Stimulated activated CD8-positive, alpha-beta memory T cell treated with anti-CD3 and anti-CD28 coated beads, Interleukin-12 subunit alpha, Interleukin-12 subunit beta, amount 100 ng/mL, for 24 hours (primary cell): ENCODE data around the gene PODXL.
"Not testable (repeated sequence)": the region's sequence is repeated elsewhere in the genome, so short reads cannot be mapped to it uniquely, and the experiment has no call there.

Experiments
- DNase-seq: peaks from one replicate; pipeline ENCODE4 v3.0.0-alpha.2; 2020; ENCODE audit errors: extremely low read depth

The PODXL gene

DNA sequence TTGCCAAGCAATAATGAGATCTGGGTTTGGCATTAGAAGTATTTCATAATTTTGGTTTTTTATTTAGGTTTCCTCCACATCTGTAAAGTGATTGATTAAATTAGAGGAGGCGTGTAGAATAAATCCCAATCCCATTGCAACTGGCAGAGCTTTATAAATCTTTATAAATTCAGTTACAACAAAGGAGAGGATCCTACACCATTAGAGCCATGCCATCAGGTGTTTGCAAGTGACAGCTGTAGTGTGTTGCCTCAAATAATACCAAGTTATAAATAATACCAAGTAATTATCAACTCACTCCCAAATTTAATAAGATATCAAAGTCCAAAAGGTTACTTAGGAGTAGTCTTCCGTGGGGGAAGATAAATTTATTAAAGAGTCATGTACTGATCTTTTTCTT is 62.2 kb downstream of the PODXL start:
- no peak for DNase-seq

DNA sequence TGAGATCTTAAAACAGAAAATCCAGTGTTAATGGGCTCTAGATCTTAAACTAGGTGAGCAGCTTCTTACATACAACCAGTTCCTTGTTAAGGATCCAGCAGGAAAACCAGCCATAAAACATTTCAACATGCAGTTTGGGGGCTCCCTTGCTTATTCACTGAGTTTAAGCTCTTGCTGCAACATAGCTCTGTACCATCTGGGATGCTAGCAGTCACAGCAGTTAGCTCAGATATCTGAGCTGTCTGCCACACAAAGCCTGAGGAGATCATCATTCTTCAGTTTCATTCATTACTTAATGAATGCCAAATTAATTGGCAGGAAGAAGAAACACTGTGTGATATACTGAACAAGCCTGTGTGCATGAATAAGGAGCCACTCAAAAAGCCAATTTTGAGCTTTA is 62.8 kb downstream of the PODXL start:
- no peak for DNase-seq

DNA sequence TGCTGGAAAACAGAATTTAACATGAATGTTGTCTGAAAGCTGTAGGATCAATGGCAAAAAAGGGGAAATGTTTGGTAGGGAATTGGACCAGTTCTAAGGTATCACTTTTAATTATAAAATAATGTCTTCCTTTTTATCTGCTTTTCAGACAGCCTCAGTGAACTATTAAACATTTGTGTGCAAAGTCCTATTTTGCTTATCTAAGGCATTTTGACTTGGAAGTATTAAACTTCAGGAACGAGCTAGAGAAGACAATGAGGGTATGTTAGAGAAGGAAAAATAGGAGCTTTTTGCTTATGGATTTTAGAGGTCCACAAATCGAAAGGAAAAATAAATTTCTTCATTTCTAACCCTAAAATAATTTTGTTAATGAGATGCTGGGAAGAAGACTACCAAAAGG is 63.3 kb downstream of the PODXL start:
- no peak for DNase-seq

DNA sequence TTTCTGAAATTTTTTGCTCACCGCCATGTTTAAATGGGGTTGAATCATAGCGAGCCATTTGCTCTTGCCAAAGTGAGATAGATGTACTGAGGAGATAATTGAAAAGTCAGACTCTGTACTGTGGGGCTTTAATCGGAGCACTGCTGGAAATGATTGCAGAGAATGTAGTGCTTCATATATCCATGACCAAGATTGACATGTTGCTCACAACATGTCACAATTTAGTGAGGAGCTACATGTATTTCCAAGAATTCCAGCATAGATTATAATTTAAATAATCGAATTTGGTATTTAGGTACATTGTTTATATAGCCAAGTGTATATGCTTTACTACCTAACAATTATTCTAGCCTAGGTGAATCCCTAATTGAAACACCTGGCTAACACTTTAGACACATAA is 66.5 kb downstream of the PODXL start:
- DNase-seq = no peak

DNA sequence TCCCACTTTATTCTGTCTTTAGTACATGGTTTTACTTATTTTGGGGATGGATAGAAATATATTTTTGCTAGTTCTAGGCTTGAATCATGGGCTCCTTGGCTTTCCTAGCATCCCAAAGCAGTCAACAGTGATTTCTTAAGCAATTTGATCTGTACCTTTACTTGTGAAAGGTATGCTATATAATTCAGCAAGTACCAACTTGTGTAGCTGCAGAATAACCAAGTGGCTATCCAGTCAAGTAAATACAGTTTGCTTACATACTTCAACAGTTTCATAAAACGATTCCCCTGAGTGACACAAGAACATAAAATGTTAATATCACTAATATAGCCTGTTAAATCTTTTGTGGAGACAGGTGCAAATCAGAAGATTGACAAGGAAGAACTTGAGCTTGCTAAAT is 67.2 kb downstream of the PODXL start:
- no peak for DNase-seq

DNA sequence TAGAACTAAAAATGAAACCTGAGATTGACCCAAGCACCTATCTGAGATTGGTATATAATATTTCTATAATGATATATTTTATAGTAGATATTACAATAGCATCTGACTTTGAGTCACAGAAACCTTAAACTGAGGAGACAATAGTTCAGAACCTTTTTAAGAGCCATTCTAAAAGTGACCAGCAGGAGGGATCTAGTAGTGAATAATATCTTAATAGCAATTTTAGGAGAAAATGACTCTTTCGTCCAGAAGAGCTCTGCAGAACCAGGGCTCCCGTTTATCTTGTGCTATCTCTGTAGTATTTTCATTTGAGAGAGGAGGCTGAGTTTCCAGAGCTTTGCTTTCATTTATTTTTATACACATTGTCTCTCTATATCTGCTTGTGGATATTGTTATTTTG is 68.1 kb downstream of the PODXL start:
- no peak for DNase-seq

DNA sequence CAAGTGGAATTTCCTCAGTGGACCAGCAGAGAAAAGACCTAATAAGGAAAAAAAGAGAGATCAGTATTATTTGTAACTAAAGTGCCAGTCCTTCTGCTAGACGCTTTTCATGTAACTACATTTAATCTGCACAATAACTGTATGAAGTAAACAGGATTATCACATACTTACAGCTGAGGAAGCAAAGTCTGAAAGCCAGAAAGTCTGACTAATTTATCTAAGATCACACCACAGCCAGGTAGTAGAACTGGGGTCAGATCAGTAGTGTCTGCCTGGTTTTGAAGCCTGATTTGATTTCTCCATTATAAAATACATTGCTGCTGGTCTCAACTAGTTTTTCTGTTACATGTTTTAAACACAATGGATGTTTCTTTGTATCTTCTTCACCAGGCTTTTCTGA is 69.2 kb downstream of the PODXL start:
- DNase-seq = no peak

DNA sequence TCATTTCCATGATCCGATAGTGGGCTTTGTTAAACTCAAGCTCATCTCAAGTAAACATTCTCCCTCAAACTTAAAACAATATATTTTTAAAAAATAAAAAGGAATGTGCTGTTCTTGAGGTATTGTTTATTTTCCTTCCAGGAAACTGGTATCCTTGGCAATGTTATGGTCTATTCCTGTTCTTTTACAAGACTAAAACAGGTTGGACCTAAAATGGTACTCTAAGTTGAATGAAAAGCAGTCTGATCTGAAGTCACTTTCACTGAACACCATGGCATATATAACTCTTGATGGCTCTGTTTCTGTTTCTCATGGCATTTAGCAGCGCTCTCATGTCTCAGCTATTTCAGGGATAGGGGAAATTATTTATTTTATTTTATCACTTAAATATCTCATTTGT is 70.1 kb downstream of the PODXL start:
- DNase-seq = no peak

DNA sequence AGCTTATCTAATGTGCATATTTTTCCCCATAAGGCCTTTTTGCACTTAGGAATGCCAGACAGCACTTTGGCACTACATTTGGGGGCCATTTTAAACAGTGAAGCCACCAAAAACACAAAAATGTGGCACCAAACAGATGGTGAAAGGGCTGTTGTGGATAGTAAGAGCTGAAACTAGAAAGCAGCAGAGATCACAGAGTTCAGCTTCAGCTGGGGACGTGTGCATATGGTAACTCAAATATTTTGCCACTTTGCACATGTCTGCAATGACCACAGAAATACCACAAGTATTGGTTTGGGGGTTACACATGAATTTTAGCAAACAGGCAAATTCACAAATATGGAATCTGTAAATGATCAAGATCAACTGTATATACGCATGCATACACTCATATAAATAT is 72.8 kb downstream of the PODXL start:
- no peak for DNase-seq

DNA sequence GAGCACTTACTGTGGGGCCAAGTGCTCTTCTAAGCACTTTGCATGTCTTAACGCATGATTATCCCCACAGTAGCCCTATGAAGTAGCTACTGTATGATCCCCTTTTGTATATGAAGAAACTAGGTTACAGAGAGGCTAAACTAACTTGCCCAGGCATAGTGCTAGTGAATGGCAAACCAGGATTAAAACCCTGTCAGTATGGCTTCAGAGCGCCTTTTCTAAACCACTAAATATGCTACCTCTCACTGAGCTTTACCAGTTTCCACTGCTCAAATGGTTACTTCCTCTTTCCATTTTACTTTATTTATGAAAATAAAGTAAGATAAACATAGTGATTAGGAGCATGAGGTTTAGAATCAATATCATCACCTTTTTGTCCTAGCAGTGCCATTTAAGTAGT is 73.6 kb downstream of the PODXL start:
- no peak for DNase-seq

DNA sequence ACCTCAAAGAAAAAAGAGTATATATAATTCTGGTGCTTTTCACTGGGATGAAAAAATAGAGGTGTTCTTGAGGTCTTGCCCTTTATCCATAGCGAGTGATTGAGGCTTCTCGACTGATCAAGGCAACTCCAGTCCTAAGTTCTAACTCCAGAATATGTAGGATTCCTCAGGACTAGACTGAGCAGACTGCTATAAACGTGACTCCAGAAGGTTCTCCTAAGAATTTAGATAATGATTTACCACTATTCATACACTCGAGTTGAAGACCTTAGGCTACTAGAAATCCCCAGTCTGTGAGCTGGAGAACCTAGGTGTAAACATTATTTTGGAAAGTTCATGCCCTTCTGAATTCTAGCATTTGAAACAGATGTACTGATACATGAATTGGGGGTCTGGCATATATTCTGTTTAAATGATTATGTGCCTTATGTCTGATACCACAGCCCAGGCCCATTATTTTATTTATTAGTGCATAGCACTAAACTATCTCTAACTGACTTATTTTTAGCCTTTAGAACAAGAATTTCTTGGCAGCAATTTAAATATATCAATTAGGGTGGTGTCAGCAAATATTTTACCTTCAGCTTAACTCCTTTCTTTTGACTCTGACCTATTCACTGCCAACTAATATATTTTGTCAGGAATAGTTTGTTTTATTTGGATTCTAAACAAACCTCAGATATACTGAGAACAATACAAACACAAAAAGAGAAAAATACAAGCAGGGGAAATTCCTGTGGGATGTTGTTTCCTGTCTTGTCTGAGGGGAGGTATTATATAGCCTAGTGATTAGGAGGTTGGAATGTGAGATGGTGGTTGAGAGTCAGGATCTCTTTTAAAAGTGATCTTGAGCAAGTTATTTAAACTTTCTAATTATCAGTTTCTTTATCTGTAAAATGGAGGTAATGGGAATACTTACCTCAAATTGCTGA is 75.8 kb downstream of the PODXL start:
- no peak for DNase-seq

DNA sequence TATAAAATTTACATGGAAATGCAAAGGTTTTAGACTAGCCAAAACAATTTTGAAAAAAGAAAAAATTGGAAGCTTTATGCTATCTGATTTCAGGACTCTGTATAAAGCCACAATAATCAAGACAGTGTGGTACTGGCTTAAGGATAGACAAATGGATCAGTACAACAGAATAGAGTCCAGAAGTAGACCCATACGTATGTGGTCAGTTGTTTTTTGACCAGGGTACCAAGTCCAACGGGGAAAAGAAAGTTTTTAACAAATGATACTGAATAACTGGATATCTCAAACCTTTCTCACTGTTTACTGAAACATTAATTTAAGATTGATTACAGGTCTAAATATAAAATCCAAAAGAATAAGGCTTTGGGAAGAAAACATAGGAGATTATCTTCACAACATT is 79.7 kb downstream of the PODXL start:
- no peak for DNase-seq

DNA sequence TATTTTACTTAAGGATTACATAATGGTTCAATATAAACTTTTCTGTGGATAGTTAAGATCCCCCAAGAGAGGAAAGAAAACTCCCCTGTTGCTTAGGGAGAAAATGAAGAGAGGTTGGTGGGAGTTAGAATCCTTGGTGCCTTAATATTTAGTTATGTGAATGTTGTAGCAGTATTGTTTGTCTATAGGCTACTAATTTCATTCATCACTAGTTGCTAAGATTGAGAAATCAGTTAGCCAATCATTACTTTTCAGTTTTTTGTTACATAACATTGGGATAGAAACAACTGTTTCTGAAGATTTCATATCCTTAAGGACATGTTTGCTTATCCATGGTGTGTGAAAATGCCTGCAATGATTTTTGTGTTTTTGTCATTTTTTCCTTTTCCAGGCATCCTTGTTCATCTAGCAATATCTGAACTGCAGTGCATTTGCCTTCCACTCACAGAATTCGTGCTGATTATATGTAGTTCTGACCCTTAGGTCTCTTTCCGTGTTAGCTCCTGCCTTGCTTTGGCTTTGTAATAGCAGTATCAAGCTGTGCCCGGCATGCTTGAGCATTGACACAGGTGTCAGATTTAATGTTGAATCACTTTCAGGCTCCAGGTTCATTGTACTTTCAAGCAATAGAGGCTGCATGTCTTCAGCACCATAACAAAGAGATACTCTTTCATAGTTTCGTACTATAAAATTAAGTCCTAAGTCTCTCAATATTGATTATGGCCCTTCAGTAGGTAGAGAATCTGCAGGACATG is 85.0 kb downstream of the PODXL start:
- DNase-seq = no peak

DNA sequence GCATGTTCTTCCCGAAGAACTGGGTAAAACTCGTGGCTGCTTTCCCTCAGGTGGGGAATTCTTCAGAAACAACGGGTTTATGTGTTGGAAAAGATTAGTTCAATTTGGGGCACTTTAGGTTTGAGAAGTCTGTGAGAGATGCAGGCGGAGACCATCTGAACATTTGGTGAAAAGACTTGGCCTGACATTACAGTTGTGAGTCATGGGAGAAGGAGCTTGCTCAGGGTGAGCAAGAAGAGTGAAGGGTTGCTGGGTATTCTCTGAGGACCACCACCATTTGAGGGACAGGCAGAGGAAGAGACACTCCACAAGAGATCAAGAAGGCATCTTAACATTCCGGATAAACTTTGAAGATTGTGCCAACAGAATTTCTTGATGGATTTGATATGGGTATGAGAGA is 88.6 kb downstream of the PODXL start:
- DNase-seq = no peak

DNA sequence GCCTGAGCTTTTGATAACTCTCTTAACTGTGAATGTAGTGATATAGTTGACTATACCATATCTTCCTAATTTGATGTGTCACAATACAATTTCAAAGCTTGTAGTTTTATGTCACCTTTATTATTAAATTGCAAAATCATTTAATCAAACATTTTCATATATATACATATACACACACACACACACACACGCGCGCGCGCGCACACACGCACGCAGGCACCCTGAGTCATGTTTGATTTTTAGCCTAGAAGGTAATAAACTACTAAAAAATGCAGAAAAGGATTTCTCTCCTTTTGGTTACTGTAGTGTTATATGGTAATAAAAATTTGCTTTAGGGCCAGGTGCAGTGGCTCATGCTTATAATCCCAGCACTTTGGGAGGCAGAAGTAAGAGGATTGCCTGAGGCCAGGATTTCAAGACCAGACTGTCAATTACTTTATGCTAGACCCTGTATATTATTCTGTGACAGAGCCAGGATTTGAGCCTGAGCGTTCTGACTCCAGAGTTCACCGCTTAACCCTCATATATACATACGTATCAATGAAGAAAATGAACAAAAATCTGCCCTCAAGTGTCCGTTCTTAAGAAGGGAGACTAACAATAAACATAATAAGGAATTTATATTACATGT is 89.6 kb downstream of the PODXL start:
- DNase-seq = no peak

DNA sequence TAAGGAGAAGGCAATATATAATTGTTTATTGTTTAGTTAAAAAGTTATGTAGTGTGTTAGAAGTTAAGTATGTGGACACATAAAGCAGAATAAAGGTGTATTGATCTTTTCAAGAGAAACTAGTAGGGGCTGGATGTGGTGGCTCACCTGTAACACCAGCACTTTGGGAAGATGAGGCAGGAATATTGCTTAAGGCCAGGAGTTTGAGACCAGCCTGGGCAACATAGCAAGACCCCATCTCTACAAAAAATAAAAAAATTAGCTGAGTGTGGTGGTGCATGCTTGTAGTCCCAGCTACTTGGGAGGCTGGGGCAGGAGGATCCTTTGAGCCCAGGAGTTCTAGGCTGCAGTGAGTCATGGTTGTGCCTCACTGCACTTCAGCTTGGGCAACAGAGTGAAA is 93.7 kb downstream of the PODXL start:
- not testable (repeated sequence) for DNase-seq

DNA sequence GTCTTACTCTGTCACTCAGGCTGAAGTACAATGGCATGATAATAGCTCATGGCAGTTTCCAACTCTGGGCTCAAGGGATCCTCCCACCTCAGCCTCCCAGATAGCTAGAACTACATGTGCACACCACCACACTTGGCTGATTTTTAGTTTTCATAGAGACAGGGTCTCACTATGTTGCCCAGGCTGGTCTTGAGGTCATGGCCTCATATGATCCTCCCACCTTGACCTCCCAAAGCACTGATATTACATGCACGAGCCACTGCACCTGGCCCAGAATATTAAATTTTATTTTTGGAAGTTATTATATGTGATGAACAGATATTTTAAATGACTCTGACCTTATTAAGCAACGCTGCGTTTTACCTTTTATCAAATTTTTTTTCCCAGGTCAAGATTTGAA is 94.4 kb downstream of the PODXL start:
- no peak for DNase-seq

DNA sequence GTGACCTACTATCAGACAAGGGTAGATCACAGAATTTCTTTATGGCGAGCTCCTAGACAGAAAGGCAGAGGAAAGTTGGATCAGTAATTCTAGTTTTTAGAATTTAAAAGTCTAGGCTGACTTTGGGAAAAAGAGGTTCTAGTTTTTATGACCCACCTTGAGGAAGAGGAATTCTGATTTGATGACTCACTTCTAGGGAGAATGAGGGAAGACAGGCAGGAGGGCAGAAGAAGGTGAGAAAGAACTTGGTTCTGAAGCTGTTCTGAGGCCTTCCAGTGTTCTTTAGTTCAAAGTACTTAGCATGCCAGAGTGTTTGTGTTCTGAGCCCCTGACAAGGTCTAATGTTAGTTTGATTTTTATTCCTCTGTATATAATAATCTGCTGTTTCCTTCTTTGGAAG is 97.2 kb downstream of the PODXL start:
- DNase-seq = no peak

DNA sequence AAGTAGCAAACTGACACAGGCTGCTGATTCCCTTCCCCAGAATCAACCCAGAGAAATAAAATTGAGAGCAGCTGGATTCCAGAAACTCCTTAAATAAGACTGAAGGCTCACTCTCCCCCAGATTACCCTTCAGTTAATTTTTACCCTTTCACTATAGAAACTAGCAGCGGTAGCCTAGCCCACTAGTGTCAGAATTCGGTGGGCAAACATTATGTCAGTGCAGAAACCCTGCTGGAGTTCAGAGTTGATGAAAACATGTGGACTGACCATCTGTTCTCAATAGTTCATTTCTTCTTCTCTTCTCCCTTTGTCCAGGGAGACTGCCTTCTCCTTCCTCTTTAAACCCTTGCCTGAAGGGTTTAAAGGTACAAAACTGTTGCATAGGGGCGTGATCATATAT is 100.1 kb downstream of the PODXL start:
- DNase-seq = no peak

DNA sequence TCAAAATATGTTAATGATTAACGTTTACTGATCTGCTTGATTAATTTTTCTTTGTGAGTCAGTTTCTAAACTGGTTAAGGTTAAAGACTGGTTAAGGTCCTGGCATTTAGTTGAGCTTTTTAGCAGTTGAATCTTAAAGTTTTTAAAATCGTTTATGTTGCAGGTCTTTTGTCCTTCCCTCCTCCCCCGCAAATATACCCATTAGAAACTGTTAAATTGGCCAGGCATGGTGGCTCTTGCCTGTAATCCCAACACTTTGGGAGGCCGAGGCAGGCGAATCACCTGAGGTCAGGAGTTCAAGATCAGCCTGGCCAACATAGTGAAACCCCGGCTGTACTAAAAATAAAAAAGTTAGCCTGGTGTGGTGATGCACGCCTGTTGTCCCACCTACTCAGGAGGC is 100.9 kb downstream of the PODXL start:
- no peak for DNase-seq

DNA sequence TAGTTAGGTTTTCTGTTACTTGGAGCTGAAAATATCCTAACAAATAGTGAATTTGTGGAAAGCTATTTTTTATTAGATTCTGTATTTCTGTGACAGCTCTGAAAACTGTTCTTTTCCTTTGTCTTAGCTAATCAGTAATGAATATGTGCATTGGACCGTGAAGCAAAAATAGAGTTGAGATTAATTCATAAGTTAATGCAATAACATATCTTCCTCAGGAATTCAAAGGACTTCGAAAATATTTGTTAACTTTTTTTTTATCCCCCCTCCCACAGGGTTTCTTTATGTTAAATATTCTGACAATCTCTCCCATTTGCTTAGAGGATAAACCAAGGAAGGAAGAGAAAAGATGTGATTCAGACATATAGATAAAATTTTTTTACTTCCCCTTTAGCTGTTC is 101.4 kb downstream of the PODXL start:
- no peak for DNase-seq

DNA sequence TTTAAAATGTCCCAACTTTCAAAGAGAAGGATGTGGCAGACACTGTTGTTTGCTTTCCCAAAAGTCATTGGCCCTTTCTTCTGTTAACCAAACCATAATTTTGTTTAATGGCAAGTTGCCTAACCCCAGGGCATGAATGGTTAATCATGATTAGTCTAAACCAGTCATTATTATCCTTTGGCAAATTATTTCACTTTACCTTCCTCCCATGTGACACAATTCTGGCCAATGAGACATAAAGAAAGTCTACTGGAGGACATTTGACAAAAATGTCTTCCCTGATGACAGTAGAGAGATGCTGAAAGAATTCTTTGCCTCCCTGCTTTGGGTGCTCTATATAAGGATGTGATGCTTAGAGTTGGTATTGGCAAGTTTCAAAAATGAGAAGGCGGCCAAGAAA is 101.9 kb downstream of the PODXL start:
- DNase-seq = no peak
